Spleen (tissue), 11 donors: ENCODE data around the gene KNG1. TPM values are rescaled to one million over a fixed set of nuclear protein-coding genes. Genes with fewer than 3 reads are reported as not detected.

Experiments used
- DNase-seq: peaks from one replicate; pipeline ENCODE4 v3.0.0-alpha.2; 2020
- H3K27ac ChIP-seq, 8 donors: fragments of 200-600 bp; sonication (generic) in 7 of 8; 1 replicate in 4 of 8; 2 replicates in 4 of 8; pipeline versions ENCODE4 v1.5.0 to v1.8.0; 2016 to 2021; ENCODE audit warnings: inconsistent platforms in 4 of 8, mild to moderate bottlenecking in 4 of 8, moderate library complexity in 1 of 8
- H3K27me3 ChIP-seq, 7 donors: fragments of 200-600 bp; sonication (generic) in 6 of 7; replicated peaks in 1 of 7; 1 replicate in 4 of 7; 2 replicates in 3 of 7; pipeline versions ENCODE4 v1.5.0 to v1.8.0; 2016 to 2021; ENCODE audit warnings: inconsistent platforms in 3 of 7, mild to moderate bottlenecking in 1 of 7
- H3K36me3 ChIP-seq, 6 donors: fragments of 200-600 bp; sonication (generic) in 5 of 6; 1 replicate in 4 of 6; 2 replicates in 2 of 6; pipeline versions ENCODE4 v1.5.0 to v1.8.0; 2016 to 2021; ENCODE audit warnings: inconsistent platforms in 2 of 6
- H3K4me1 ChIP-seq, 6 donors: fragments of 200-600 bp; sonication (generic) in 5 of 6; 1 replicate in 3 of 6; 2 replicates in 3 of 6; pipeline versions ENCODE4 v1.5.0 to v1.8.0; 2016 to 2021; ENCODE audit warnings: inconsistent platforms in 3 of 6
- H3K4me3 ChIP-seq, 8 donors: fragments of 200-600 bp; sonication (generic) in 7 of 8; 1 replicate in 4 of 8; 2 replicates in 4 of 8; pipeline versions ENCODE4 v1.5.0 to v1.8.0; 2016 to 2021; ENCODE audit warnings: inconsistent platforms in 4 of 8, mild to moderate bottlenecking in 4 of 8, moderate library complexity in 2 of 8
- H3K9me3 ChIP-seq, 8 donors: fragments of 200-600 bp; sonication (generic) in 7 of 8; 1 replicate in 4 of 8; 2 replicates in 4 of 8; pipeline versions ENCODE4 v1.5.0 to v1.8.0; 2016 to 2021; ENCODE audit warnings: inconsistent platforms in 4 of 8
- POLR2A ChIP-seq, 3 donors: fragments of 450-650 bp; IDR thresholded peaks; one replicate each; pipeline ENCODE4 v1.5.1; 2017; ENCODE audit warnings: antibody characterized with exemption in 3 of 3, mild to moderate bottlenecking in 1 of 3
- POLR2AphosphoS5 ChIP-seq, 3 donors: sonication (generic); formaldehyde crosslinking; IDR thresholded peaks; one replicate each; pipeline ENCODE4 v1.5.1; 2017; ENCODE audit warnings: antibody characterized with exemption in 3 of 3
- WGBS, 5 donors: extraction: QIAGEN DNeasy Blood & Tissue Kit in 3 of 5; methylation state at CpG; one replicate each; pipeline versions ENCODE4 v1.1.5 to v1.1.7; 2013 to 2018; 5-methylcytosine and 5-hydroxymethylcytosine counted together
- intact Hi-C: fragments of 100-400 bp; cut with DNase I; formaldehyde crosslinking; loops from one replicate; pipeline ENCODE4 v1.15.0; 2023; ENCODE audit warnings: low total_unique reads
- polyA plus RNA-seq, 3 donors: library from polyadenylated mRNA; stranded (reverse); fragments of 200-250 nt; gene quantifications; one replicate each; pipeline ENCODE4 v1.2.1, GENCODE V29; 2013
- total RNA-seq, 7 donors: library from RNA; depleted of rRNA in 3 of 7; stranded (reverse); fragments of >200 nt in 3 of 7; fragmentation: NEBNext Ultra II Directional in 4 of 7; extraction: Animal tissue kit (Norgen Biotek cat#: 25700) in 4 of 7; gene quantifications; one replicate each; pipeline versions ENCODE4 v1.1.0 to v1.2.1, GENCODE V29; 2016 to 2021
- TF ChIP-seq, protein P1 (sequence below), 11 experiments: fragments of 200-600 bp in 7 of 11; fragments of 450-650 bp in 4 of 11; sonication (generic) in 4 of 11; IDR thresholded peaks in 8 of 11; conservative IDR thresholded peaks in 3 of 11; 1 replicate in 7 of 11; 2 replicates in 4 of 11; pipeline versions ENCODE4 v1.4.0 to v1.8.0; 2016 to 2021; ENCODE audit warnings: antibody characterized with exemption in 11 of 11, inconsistent platforms in 4 of 11, mild to moderate bottlenecking in 1 of 11
- donor health status: healthy with polysubstance abuse.
- donor health status: DM: no; HTN: no; CAD: no; lungs with moderate emphysema.
- donor health status: DM: no; HTN: no; CAD: no.
- donor health status: Bipolar disorder and iron deficiency.
- donor health status: healthy.
- donor health status: DM: no; HTN: no; CAD: no.
- donor health status: DM: yes; HTN: yes; CAD: no.

The KNG1 gene
- total and polyA plus RNA-seq, 10 donors: 0.36 TPM; not detected in 9

GRCh38 chr3:186693843-186694242, 23.3 kb upstream of the KNG1 start:
- Histone ChIP-seq H3K4me1 (no peaks in the 10 kb centered on the region), H3K27ac (no peak overlapping the region), H3K27me3 (peaks cover 0 to 18% (median 0%) of the 10 kb centered on the region in 7 donors), H3K4me3 (no peak overlapping the region), H3K36me3 (no peaks in the 10 kb centered on the region), H3K9me3 (no peaks in the 10 kb centered on the region)
- TF ChIP-seq, protein P1, sequence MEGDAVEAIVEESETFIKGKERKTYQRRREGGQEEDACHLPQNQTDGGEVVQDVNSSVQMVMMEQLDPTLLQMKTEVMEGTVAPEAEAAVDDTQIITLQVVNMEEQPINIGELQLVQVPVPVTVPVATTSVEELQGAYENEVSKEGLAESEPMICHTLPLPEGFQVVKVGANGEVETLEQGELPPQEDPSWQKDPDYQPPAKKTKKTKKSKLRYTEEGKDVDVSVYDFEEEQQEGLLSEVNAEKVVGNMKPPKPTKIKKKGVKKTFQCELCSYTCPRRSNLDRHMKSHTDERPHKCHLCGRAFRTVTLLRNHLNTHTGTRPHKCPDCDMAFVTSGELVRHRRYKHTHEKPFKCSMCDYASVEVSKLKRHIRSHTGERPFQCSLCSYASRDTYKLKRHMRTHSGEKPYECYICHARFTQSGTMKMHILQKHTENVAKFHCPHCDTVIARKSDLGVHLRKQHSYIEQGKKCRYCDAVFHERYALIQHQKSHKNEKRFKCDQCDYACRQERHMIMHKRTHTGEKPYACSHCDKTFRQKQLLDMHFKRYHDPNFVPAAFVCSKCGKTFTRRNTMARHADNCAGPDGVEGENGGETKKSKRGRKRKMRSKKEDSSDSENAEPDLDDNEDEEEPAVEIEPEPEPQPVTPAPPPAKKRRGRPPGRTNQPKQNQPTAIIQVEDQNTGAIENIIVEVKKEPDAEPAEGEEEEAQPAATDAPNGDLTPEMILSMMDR (IDR thresholded peaks at IDR 0.05 in 8 of 11, conservative IDR thresholded peaks at IDR 0.05 in 3 of 11): no peak
- TF ChIP-seq POLR2A (IDR thresholded peaks at IDR 0.05) (no peak), POLR2AphosphoS5 (IDR thresholded peaks at IDR 0.05) (no peak)
- no peak for DNase-seq
- WGBS, 5 donors: 86 to 92% (median 90%) methylated on average over 3 of the region's 3 CpGs
- intact Hi-C loops: no loop called here

DNA sequence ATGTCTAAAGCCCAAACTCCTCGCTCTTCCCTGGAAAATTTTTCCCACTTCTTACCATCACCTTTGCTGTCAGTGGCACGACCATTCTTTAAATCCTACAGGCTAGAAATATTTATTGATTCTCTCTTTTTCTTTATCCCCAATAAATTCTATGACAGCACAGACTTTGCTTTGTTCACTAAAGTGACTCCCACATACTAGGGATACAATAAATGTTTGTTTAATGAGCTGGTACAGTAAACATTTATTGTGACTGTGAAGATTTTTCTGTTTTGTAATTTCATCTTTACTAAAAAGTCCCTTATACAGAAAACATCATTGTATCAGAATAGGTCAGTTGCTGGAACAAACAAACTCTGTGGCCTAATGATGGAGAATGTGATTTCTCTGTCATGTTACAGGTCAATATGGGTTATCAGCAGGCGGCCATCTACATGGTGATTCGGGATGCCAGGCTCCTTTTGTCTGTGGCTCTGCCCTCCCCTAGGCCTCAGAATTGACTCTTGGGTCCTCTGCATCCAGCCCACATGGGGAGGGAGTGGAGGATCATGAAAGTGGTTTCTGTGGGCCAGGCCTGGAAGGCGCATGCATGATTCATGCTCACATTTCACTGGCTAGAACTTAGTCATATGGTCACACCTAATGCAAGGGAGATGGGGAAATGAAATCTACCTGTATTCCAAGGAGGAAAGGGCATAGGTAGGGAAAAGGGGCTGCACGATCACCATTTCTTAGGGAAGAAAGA, 22.7 kb upstream of the KNG1 start:
- intact Hi-C loops: no loop called here
- Histone ChIP-seq H3K27ac (no peak overlapping the region), H3K4me1 (no peaks in the 10 kb centered on the region), H3K9me3 (no peaks in the 10 kb centered on the region), H3K27me3 (peaks cover 0 to 18% (median 0%) of the 10 kb centered on the region in 7 donors), H3K4me3 (no peak overlapping the region), H3K36me3 (no peaks in the 10 kb centered on the region)
- no peak for DNase-seq
- 78 to 87% (median 79%) methylated on average over 6 of the region's 6 CpGs for WGBS, 5 donors
- TF ChIP-seq POLR2AphosphoS5 (IDR thresholded peaks at IDR 0.05): no peak
- no peak for TF ChIP-seq POLR2A (IDR thresholded peaks at IDR 0.05)
- TF ChIP-seq, protein P1 (IDR thresholded peaks at IDR 0.05 in 8 of 11, conservative IDR thresholded peaks at IDR 0.05 in 3 of 11): no peak

- DNase-seq: no peak
- H3K4me1 ChIP-seq: no peaks in the 10 kb centered on the region
- WGBS, 5 donors: 79 to 97% (median 84%) methylated on average over 2 of the region's 2 CpGs
- H3K9me3 ChIP-seq: no peaks in the 10 kb centered on the region
- intact Hi-C loops: no loop called here
- no peak overlapping the region for H3K27ac ChIP-seq
- no peak overlapping the region for H3K4me3 ChIP-seq
- TF ChIP-seq POLR2A (IDR thresholded peaks at IDR 0.05) (no peak), POLR2AphosphoS5 (IDR thresholded peaks at IDR 0.05) (no peak)
- TF ChIP-seq, protein P1 (IDR thresholded peaks at IDR 0.05 in 8 of 11, conservative IDR thresholded peaks at IDR 0.05 in 3 of 11): no peak
- no peaks in the 10 kb centered on the region for H3K36me3 ChIP-seq
- peaks cover 0 to 13% (median 0%) of the 10 kb centered on the region in 7 donors for H3K27me3 ChIP-seq
These were observed 20.6 kb upstream of the KNG1 start for GRCh38 chr3:186696522-186696921.

DNA sequence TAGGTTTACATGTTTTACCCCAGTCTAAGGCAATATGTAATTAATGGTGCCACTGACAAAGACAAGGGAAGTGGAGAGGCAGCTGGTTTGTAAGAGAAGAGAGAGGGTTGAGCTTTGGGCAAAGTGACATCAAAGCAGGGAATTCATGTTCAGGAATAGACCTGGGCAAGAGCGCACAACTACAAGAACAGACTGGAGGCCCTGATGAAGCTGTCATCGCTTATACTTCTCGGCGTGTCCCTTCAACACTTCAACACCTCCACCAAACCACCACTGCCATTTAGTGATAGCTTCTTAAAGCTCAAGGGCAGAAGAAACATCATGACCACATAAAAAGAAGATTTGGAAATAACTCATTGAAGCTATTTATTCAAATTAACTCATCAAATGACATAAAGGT, 19.6 kb upstream of the KNG1 start:
- no peak overlapping the region for H3K4me3 ChIP-seq
- H3K36me3 ChIP-seq: no peaks in the 10 kb centered on the region
- no peak overlapping the region for H3K27ac ChIP-seq
- intact Hi-C loops: no loop called here
- TF ChIP-seq, protein P1 (IDR thresholded peaks at IDR 0.05 in 8 of 11, conservative IDR thresholded peaks at IDR 0.05 in 3 of 11): no peak
- TF ChIP-seq POLR2AphosphoS5 (IDR thresholded peaks at IDR 0.05) (no peak), POLR2A (IDR thresholded peaks at IDR 0.05) (no peak)
- H3K27me3 ChIP-seq: peaks cover 0 to 6% (median 0%) of the 10 kb centered on the region in 7 donors
- no peak for DNase-seq
- no peaks in the 10 kb centered on the region for H3K4me1 ChIP-seq
- no peaks in the 10 kb centered on the region for H3K9me3 ChIP-seq
- 79 to 98% (median 84%) methylated on average over 4 of the region's 4 CpGs for WGBS, 5 donors
